Activated T-cell treated with anti-CD3 and anti-CD28 coated beads for 4 hours (primary cell): ENCODE measurements around the gene DOK3.
A peak's percentile ranks its signal among the peaks of the same experiment; 100 is the strongest.
"Not testable (repeated sequence)": the region's sequence is repeated elsewhere in the genome, so short reads cannot be mapped to it uniquely, and the experiment has no call there.

Experiments used
- DNase-seq: peaks from one replicate; pipeline ENCODE4 v3.0.0-alpha.2; 2020

DOK3 gene

GRCh38 chr5:177534433-177534832 lies 24.8 kb upstream of the DOK3 start:
- not testable (repeated sequence) for DNase-seq

GRCh38 chr5:177531209-177531940 lies 21.7 kb upstream of the DOK3 start:
- no peak for DNase-seq

GRCh38 chr5:177530638-177531037 lies 21.0 kb upstream of the DOK3 start:
- no peak for DNase-seq

- DNase-seq: no peak
These were observed 19.9 kb upstream of the DOK3 start for GRCh38 chr5:177529247-177530203.

GRCh38 chr5:177528631-177529030 lies 19.0 kb upstream of the DOK3 start:
- no peak for DNase-seq

GRCh38 chr5:177527595-177527994 lies 18.0 kb upstream of the DOK3 start:
- DNase-seq: no peak

- DNase-seq: no peak
These were observed 17.2 kb upstream of the DOK3 start for GRCh38 chr5:177526791-177527190.

- DNase-seq: no peak
These were observed 16.6 kb upstream of the DOK3 start for GRCh38 chr5:177526191-177526590.

GRCh38 chr5:177524941-177525655 lies 15.5 kb upstream of the DOK3 start:
- no peak for DNase-seq

- no peak for DNase-seq
These were observed 14.9 kb upstream of the DOK3 start for GRCh38 chr5:177524539-177524900.

GRCh38 chr5:177523711-177524538 lies 14.3 kb upstream of the DOK3 start:
- no peak for DNase-seq

GRCh38 chr5:177520916-177521513 lies 11.4 kb upstream of the DOK3 start:
- no peak for DNase-seq

GRCh38 chr5:177520271-177520670 lies 10.6 kb upstream of the DOK3 start:
- DNase-seq: no peak

GRCh38 chr5:177519463-177520235 lies 10.0 kb upstream of the DOK3 start:
- DNase-seq: no peak

- DNase-seq: peak; percentile 89
These were observed 7.3 kb upstream of the DOK3 start, which contains the start of gene DDX41 for GRCh38 chr5:177516601-177517568. Gene DDX41, minus strand, starts transcription at chr5:177516961. Its CDS starts 16 bp downstream, at chr5:177516945.

GRCh38 chr5:177515580-177515979 lies 6.0 kb upstream of the DOK3 start:
- DNase-seq: no peak

- no peak for DNase-seq
These were observed 4.9 kb upstream of the DOK3 start for GRCh38 chr5:177514541-177514940.

- no peak for DNase-seq
These were observed 3.9 kb upstream of the DOK3 start for GRCh38 chr5:177513500-177513899.

GRCh38 chr5:177512736-177513380 lies 3.2 kb upstream of the DOK3 start:
- DNase-seq: no peak
